NCI-H2029 treated with DMSO at 0.1 percent for 48 hours (cell line): ENCODE data around the gene ADGRL2.
A peak's percentile ranks its signal among the peaks of the same experiment; 100 is the strongest.
"Not testable (repeated sequence)": the region's sequence is repeated elsewhere in the genome, so short reads cannot be mapped to it uniquely, and the experiment has no call there.

ENCODE experiments used
- DNase-seq: peaks from one replicate; lab custom pipeline; 2025; lab: John Stamatoyannopoulos, UW

The ADGRL2 gene

DNA sequence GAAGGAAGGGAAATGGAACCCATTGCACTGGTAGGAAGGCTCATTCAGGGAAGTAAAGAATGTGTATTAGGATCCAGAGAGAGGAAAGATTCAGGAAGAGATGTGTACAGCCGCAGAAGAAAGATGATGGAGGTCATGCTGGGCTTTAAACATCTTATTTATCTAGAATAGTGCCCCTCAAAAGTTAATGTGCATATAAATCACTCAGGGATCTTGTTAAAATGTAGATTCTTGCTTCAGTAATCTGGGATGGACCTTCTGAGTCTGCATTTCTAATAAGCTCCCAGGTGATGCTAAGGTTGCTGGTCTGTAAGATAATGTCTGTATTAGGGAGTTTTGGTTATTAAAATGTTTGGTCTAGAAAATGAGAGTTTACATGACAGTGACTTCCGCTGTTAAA lies 46.3 kb downstream of the ADGRL2 start:
- no peak for DNase-seq

DNA sequence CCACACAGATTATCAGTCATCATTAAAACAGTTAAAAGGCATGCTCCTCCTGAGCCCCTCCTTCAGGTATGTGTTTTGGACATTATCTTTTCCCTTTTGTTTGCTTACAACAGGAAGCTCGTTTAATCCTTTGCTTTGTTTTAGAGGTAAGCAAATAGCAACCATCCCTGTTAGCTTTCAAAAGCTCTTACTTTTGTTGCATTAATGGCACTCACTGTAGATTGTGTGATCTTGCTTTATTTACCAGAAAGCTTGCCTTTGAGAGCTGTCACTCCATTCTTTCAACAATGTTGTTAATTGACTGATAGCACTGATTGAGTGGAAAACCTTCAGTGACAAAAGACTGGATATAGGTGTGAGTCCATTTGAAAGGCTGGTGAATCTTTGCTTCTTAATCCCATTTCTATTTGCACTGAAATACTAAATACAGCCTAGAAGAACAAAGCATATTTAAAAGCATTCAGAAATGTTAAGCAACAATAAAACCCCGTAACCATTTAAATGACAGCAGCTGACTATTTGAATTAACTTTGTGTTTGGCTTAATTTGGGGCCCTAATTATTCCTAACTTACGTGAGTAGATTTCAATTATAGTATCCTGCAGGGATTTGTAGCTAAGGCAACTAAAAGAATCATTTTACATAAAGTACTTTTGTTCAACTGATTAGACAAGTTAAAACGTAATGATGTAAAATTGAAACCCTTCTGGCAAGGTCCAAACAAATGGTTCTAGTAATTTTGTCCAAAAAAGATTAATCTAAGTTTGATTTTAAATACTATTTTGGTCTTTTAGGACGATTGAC lies 48.3 kb downstream of the ADGRL2 start:
- DNase-seq, result peak; percentile 75

DNA sequence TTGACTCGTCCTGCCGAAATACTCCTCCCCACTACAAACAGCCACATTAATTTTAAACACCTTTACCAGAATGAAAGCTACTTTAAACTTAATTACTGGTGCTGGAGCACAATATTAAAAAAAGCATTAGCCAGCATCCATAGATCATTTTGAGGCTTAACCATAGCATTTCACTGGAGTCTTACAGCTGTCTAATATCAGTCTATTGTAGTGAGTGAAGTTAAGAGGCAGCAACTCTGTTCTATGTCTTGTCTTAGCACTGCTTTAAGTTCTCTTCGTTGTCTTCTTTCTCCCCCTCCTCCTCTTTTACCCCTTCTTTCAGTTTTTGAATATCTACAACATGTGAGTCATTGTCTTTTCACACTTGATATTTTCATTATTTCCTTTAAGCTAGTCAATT lies 49.3 kb downstream of the ADGRL2 start:
- no peak for DNase-seq

DNA sequence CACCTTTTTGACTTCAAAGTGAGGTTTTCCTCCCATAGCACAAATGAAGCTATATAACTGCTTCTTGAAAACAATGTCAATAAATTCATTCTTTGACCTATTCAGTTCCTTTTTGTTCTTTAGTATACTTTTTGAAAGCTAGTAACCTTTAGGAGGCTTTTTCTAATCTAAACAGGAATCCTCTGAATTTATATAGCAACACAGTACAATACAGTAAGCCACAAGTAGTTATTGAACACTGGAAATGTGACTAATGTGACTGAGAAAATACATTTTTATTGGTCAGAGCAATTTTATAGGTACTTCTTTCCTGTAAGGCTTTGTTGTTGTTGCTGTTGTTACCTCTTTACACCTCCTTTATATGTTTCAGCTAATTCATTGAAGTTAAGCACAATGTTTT lies 49.8 kb downstream of the ADGRL2 start:
- no peak for DNase-seq

DNA sequence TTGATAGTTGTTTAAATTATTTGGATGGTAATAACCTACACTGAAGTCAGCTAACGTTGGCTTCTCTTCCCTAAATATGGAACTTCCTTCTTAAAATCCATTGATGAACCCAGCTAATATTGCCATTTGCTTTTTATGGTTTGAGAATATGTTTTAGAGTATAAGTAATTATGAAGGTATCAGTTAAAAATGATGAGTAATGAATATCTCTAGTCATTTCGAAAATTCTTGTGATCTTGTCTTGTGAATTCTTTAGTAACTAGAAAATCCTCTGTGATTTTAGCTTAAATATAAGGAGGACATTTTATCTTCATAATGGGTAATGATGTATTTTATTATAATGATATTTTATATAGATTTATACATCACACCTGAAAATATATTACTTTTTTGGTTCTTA lies 50.5 kb downstream of the ADGRL2 start:
- DNase-seq, result no peak

DNA sequence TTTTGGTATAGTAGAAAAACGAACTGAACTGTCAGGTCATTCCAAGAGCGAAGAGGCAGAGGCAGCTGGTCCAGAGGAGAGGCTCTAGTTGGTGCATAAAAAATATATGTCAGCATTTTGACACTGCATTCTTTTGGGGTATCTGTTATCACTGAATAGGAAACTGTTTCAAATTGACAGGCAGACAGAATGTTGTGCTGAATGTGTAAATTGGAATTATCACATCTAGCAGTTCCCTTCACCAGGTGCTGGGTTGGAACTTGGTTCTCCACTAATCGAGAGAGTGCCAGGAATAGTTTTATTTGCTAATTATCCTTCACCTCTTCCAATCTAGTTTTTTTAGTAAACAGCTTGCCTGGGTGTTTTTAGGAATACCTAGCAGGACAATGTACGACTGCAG lies 52.2 kb downstream of the ADGRL2 start:
- DNase-seq, result no peak

DNA sequence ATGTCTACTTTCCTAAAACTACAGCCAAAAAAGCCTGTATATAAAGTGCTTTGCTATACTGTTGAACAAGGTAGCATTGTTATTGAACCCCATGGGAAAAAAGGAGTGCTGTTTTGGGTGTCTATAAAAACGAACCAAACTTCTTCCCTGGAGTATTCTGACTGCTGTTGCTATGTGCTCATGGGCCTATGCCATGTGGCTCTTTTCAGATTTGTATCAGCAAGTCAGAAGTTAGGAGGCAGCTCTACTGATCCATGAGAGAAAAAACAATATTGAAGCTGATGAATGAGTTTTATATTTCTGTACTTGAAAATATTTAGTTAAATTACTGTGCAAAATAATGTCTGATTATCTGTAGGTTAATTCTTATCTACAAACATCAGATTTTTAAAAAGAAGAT lies 66.5 kb downstream of the ADGRL2 start:
- no peak for DNase-seq

DNA sequence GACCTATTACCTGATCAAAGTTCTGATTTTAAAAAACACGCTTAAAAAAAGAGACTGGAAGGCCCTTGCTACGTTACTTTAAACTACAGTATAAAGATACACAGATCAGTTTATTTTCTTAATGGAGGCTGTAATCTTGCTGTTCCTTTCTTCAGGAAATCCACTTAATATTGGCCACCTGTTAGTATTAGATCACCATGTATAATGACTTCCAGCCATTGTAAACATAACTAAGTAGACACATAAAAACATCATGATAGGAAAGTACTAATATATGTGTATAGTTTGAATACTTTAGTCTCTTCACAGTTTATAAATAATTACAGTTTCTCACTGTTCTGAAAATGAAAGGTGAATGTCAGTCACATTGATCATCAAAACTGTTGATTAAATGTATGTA lies 68.6 kb downstream of the ADGRL2 start:
- DNase-seq, result no peak

DNA sequence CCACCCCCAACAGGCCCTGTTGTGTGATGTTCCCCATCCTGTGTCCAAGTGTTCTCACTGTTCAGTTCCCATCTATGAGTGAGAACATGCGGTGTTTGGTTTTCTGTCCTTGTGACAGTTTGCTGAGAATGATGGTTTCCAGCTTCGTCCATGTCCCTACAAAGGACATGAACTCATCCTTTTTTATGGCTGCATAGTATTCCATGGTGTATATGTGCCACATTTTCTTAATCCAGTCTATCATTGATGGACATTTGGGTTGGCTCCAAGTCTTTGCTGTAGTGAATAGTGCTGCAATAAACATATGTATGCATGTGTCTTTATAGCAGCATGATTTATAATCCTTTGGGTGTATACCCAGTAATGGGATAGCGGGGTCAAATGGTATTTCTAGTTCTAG lies 70.4 kb downstream of the ADGRL2 start:
- not testable (repeated sequence) for DNase-seq

DNA sequence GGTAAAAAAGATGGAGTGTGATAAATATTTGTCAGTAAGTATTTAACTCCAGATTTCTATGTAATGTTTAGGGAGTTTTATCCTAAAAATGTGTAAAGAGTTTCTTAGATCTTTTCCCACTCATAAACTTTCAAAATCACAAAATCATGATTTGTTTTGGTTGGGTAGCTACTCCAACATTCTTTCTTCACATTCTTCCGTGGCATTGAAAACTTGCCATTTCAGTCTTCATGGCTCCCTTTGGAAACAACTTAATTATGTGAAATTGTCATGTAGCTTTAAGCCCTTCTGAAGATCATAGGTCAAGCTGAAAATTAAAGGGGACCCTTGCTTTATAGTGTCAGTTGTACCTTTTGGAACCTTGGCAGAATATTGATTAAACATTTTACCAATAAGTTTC lies 73.2 kb downstream of the ADGRL2 start:
- DNase-seq, result no peak

DNA sequence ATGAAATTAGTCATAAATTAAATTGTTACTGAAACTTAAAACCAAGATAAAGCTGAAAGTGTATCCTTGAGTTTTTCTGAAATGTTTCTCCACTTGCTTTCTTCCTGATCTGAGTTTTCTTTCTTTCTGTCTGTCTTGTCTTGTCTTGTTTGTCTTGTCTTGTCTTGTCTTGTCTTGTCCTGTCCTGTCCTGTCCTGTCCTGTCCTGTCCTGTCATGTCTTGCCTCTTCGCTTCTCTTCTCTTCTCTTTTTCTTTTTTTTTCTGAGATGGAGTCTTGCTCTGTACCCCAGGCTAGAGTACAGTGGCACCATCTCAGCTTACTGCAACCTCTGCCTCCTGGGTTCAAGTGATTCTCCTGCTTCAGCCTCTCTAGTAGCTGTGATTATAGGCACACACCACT lies 73.7 kb downstream of the ADGRL2 start:
- no peak for DNase-seq

DNA sequence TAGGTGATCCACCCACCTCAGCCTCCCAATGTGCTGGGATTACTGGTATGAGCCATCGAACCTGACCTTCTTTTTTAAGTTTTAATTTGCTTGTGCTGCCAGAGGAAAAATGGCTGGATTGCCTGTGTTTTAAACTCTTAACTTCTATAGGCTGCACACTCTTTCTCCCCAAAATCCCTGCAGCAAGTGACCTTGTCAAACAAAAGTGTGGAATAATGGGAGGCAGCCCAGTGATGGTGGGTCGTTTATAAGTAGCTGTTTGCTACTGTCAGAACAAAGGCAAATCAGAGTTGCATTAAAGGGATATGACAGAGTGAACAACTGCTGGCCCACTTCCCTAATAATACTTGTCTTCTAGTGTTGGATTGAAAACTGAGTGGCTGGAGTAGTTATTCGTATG lies 74.2 kb downstream of the ADGRL2 start:
- DNase-seq, result no peak

DNA sequence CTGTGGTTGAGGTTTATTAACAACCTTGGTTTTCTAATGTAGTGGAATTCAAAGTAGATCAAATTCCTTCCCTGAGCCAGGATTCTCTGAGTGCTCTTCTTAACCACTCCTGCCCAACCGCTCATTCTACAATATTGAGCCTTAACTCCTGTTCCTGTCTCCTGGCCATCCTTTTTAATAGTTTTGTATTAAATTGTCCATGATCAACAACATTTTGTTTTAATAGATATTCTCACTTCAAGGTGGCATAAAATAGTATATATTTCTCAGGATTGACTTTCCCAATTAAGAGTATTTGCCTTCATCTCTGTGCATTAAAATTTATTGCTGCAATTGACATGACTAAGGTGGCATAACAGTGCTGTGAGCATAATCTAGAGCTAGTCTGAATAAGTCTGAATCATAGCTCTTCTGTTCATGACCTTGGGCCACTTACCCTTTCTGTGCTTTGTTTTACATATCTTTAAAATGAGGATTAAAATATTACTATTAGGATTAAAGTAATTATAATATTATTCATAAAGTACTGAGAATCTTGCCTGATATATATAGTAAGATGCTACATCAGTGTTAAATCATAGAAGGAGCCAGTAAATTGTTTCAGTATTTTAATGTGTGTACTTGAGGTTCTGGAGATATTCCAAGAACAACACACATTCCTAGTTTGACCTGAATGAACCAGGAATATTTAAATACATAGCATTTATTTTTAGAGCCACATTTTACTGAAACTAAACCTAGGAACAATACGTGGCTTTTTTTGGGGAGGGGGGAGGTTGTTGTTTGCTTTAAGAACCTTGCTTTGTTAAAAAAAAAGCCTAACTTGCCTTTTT lies 76.4 kb downstream of the ADGRL2 start:
- DNase-seq, result peak; percentile 18

DNA sequence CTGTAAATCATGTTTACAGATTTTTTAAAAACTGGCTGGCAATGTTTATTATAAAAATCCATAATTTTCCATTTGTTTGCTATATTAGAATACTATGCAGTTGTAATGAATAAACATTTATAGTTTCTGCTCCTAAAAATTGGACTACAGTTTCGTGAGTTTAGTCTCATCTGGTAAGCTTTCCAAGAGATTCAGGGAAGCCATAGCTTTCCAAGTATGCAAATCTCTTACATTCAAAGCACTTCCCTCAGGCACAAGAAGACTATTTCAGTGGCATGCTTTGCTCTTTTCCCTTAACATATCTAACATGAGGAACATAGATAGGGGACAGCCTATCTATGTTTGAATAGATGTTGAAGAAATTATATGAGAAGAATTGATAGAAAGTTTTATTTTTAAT lies 77.2 kb downstream of the ADGRL2 start:
- no peak for DNase-seq

DNA sequence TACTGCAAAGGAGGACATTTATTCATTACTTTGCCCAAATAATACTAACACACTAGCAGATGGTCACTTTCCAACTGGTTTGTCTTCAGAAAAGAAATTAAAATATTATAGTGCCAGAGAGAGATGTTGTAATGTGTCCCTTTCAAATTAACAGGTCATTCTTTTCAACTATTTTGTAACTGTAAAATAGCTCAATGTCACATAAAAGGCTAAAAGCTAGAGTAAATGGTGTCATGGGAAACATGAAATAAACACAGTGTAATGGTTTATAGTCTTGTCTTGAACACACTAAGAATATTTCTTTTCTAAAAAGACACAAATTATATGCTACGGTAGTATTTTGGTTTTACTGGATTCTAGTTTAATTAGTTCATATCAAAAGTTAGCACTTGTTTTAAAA lies 77.8 kb downstream of the ADGRL2 start:
- DNase-seq, result no peak

DNA sequence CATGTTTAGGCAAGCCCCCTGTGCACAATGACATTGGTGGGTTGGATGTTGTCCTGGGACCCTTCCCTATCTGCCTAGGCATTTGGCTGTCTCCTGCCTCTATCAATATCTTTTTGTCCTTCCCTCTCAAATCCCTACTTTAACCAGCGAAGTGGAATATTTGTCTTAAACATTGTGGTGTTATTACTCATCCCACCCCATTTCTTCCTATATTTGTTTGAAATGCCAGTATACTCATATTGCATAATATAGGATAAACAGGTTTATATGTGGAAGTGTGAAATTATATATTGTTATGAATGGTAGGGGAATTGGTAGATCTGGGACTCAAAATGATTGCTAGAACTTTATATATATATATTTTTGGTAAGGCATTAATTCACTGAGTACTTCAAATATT lies 80.0 kb downstream of the ADGRL2 start:
- no peak for DNase-seq

DNA sequence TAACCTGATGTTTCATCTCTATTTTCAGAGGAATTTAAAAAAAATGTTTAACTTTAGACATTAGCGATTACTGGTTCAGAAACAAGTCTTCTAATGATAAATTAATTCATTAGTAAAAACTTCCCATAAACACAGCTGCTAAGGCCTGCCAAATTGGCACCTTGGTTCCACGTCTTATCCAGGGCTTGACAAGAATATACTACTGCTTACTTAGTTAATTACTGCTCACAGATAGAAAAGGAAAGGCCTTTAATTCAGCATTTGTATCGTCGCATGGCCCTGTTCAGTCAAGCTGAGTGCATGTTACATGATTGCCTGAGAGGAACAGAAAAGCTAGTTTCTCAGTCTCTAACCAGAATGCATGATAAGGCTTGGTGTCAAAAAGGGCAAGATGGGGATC lies 84.6 kb downstream of the ADGRL2 start:
- no peak for DNase-seq

DNA sequence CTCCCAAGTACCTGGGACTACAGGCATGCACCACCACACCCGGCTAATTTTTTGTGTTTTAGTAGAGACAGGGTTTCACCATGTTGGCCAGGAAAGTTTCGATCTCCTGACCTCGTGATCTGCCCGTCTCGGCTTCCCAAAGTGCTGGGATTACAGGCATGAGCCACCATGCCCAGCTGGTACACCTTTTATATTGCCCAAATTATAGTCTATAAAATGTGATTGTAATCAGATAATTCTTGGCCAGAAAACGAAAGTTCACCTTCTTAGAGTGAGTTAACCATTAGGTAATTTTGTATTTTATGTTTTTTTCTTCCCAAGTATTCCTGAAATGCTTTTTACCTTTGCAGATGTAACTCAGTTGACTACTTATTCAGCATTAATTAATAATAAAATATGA lies 85.6 kb downstream of the ADGRL2 start:
- DNase-seq, result not testable (repeated sequence)

DNA sequence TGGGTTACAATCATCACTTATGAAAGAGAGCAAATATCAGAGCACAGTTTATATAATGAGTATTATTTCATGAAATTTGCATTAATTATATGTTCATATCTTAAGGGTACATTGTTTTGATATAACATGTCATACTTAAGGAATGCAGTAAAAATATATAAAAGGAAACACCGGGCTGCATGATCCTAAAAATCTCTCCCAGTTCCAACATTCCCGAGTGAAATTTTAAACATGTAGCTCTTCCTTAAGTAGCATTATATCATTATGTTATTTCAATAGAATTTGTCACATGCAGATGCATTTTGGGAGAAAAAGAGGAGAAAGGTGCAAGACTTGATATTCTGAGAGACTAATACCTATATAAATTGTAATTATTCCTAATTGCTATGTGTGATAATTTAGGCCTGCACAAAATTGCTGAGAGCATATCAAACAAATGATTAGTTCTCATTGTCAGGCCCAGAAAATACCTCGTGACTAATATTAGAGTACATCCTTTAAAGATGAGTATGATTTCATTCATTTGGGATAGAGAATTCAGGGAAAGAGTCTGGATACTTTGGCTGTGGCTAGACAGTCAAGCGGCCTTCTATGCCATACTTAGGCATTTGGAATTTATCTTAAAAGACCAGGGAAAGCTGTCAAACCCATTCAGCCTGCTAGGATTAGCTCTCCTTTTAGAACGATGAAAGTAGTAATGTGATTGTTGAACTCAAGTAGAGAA lies 86.8 kb downstream of the ADGRL2 start:
- no peak for DNase-seq

DNA sequence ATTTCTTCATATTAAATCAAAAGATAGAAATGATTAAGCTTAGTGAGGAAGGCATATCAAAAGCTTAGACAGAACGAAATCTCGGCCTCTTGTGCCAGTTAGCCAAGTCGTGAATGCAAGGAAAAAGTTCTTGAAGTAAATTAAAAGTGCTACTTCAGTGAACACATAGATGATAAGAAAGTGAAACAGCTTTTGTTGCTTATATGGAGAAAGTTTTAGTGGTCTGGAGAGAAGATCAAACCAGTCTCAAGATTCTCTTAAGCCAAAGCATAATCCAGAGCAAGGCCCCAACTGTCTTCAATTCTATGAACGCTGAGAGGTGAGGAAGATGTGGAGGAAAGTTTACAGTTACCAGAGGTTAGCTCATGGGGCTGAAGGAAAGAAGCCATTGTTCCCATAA lies 88.4 kb downstream of the ADGRL2 start:
- no peak for DNase-seq

DNA sequence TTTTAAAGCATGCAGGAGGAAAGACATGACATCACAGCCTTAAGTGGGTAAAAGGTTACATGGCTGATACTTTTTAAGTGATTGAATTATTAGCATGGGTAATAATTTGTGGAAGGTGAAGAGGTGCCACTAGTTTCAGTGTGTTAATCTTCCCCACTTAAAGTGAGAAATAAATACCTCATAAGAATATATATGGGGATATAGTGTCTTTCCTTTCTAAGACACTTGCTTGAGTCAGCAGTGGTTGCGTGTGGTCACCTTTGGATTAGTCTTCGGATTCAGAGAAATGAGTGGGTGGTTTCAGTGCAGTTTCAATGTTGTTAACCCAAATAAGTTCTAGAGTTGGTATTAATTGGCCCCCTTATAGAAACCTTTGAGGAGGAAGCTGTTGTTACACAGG lies 94.1 kb downstream of the ADGRL2 start:
- DNase-seq, result no peak

DNA sequence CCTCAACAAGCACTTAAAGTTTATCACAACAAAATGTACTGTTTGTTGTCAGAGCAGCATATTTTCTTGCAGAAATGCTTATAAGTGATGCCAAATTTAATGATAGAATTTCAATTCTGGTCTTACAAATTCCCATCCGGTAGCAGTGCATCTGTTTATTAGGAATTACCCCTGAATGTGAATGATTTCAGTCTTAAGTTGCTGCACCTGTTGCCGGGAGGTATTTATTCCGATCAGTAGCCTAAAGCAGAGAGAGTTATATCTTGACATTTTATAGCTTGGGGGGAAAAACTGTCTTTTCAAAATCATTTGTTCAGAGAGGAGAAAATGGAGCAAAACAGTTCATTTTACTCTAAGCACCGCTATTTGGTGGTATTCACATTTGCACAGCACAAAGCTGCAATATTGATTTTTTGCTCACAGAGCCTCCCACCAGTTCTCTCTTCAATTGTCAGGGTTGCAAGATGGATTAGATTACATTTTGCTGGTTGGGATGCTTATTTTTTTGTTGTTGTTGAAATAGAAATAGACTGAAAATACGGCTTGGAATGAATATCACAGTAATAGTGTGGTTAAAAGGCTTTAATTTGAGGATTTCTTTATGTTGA lies 98.6 kb downstream of the ADGRL2 start:
- no peak for DNase-seq
